LNCaP clone FGC (cell line): ENCODE measurements around the gene CAPN6.

Experiments used
- DNase-seq: peaks from one replicate; pipeline ENCODE4 v3.0.0-alpha.2; 2011; ENCODE audit warnings: low read depth
- H3K4me3 ChIP-seq: 2 replicates; pipeline ENCODE4 v1.5.1; 2011; ENCODE audit warnings: mild to moderate bottlenecking, low read depth, low read length, control low read depth
- TF ChIP-seq, protein P1 (sequence below): IDR thresholded peaks from 2 replicates; pipeline ENCODE4 v1.5.1; 2012; ENCODE audit warnings: mild to moderate bottlenecking; ENCODE audit not compliant: control insufficient read depth, insufficient read depth; ENCODE audit errors: extremely low read depth

Gene CAPN6

GRCh38 chrX:111270339-111270738, at the start of gene CAPN6:
CAPN6 (minus strand) TSS chrX:111270483; CDS start chrX:111263936, 6,547 bp downstream.
- TF ChIP-seq, protein P1, sequence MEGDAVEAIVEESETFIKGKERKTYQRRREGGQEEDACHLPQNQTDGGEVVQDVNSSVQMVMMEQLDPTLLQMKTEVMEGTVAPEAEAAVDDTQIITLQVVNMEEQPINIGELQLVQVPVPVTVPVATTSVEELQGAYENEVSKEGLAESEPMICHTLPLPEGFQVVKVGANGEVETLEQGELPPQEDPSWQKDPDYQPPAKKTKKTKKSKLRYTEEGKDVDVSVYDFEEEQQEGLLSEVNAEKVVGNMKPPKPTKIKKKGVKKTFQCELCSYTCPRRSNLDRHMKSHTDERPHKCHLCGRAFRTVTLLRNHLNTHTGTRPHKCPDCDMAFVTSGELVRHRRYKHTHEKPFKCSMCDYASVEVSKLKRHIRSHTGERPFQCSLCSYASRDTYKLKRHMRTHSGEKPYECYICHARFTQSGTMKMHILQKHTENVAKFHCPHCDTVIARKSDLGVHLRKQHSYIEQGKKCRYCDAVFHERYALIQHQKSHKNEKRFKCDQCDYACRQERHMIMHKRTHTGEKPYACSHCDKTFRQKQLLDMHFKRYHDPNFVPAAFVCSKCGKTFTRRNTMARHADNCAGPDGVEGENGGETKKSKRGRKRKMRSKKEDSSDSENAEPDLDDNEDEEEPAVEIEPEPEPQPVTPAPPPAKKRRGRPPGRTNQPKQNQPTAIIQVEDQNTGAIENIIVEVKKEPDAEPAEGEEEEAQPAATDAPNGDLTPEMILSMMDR: no peak
- no peak for DNase-seq
- H3K4me3 ChIP-seq: no peak within 1 kb of the TSS

DNA sequence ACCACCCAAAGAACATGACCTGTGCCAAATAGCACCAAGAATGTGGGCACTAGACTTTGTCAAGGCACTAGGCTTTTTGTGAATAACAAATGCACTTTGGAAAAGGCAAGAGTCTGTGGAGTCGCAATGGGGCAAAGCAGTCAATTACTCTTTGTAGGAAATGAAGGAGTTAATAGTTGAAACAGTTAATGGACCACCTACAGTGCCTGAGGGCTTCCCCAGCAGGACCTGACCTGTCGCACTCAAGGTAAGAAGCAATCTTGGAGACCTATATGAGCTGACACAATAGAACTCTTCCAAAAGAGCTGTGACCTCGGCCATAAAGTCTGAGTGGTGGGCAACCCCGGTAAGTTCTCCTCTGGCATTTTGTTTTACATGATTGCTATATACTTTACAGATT, 49.2 kb upstream of the CAPN6 start:
- TF ChIP-seq, protein P1: no peak

GRCh38 chrX:111318901-111319300, 48.6 kb upstream of the CAPN6 start:
- no peak for DNase-seq
- TF ChIP-seq, protein P1: no peak
- no peak overlapping the region for H3K4me3 ChIP-seq

More for the DNA sequence above, 49.2 kb upstream of the CAPN6 start:
- H3K4me3 ChIP-seq: no peak overlapping the region
- no peak for DNase-seq

- no peak overlapping the region for H3K4me3 ChIP-seq
- TF ChIP-seq, protein P1: no peak
- DNase-seq: no peak
These were observed 38.8 kb upstream of the CAPN6 start for GRCh38 chrX:111309083-111309482.

- DNase-seq: no peak
These were observed 37.8 kb upstream of the CAPN6 start for GRCh38 chrX:111308039-111308438.

DNA sequence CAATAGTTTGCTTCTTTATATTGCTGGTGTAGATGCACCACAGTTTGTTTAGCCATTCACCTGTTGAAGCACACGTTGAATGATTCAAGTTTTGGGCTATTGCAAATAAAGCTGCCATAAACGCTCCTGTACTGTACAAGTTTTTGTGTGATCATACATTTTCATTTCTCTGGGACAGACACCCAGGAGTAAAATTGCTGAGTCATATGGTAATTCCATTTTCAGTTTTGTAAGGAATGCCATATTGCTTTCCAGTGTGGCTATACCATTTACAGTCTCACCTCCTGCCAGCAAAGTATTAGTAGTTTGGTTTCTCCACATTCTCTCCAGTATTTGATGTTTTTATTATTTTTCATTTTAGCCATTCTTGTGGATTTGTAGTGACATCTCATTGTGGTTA, 32.0 kb upstream of the CAPN6 start:
- no peak overlapping the region for H3K4me3 ChIP-seq
- TF ChIP-seq, protein P1: no peak
- no peak for DNase-seq

More at GRCh38 chrX:111308039-111308438, 37.8 kb upstream of the CAPN6 start:
- TF ChIP-seq, protein P1: no peak
- no peak overlapping the region for H3K4me3 ChIP-seq

DNA sequence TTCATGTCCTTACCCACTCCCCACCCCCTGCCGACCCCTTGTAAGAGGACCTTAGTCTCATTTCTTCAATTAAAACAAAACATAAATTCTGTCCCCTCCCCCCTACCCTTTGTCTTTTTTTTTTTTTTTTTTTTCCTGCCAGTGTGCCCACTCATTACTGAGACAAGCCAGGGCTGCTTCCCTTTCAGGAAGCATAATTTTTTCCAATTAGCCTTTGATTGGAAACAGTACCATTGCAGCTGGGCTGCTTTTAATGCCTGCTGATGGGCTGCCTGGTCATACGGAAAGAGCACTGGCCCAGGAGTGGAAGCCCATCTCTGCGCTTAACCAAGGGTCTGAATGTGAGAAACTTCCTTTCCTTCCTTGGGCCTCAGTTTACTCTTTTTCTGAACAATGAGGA, 18.6 kb upstream of the CAPN6 start:
- H3K4me3 ChIP-seq: no peak overlapping the region
- TF ChIP-seq, protein P1: no peak
- no peak for DNase-seq
